Gastrocnemius medialis (tissue), 4 donors: Measurements from ENCODE around the gene SCN2B. TPM values are rescaled to one million over a fixed set of nuclear protein-coding genes. Genes with fewer than 3 reads are reported as not detected.

ENCODE experiments used
- ATAC-seq, 2 donors: fragments of 150-250 bp; one replicate each; pipeline ENCODE4 v1.9.1; 2016
- DNase-seq, 2 donors: peaks; one replicate each; pipeline ENCODE4 v3.0.0-alpha.2; 2019
- H3K27ac ChIP-seq, 4 donors: fragments of 200-600 bp; sonication (generic); 1 replicate in 1 of 4; 2 replicates in 3 of 4; pipeline ENCODE4 v1.5.1; 2016 to 2018; ENCODE audit warnings: mild to moderate bottlenecking in 2 of 4, moderate library complexity in 1 of 4
- H3K27me3 ChIP-seq, 3 donors: fragments of 200-600 bp; sonication (generic) in 2 of 3; 1 replicate in 1 of 3; 2 replicates in 2 of 3; pipeline versions ENCODE4 v1.5.1 to v1.6.0; 2016 to 2019; ENCODE audit warnings: mild to moderate bottlenecking in 1 of 3, moderate library complexity in 1 of 3
- H3K36me3 ChIP-seq, 2 donors: fragments of 200-600 bp; sonication (generic) in 1 of 2; one replicate each; pipeline ENCODE4 v1.5.1; 2017 to 2018
- H3K4me1 ChIP-seq, 2 donors: fragments of 200-600 bp; sonication (generic) in 1 of 2; one replicate each; pipeline ENCODE4 v1.5.1; 2016 to 2017; ENCODE audit warnings: mild to moderate bottlenecking in 2 of 2
- H3K4me3 ChIP-seq, 4 donors: fragments of 200-600 bp; sonication (generic) in 3 of 4; 1 replicate in 1 of 4; 2 replicates in 3 of 4; pipeline ENCODE4 v1.5.1; 2016 to 2019; ENCODE audit warnings: mild to moderate bottlenecking in 2 of 4
- H3K9me3 ChIP-seq, 3 donors: fragments of 200-600 bp; sonication (generic) in 2 of 3; 1 replicate in 1 of 3; 2 replicates in 2 of 3; pipeline ENCODE4 v1.5.1; 2016 to 2019
- CTCF ChIP-seq, 5 experiments: fragments of 450-650 bp in 3 of 5; fragments of 200-600 bp in 2 of 5; sonication (generic) in 2 of 5; IDR thresholded peaks in 4 of 5; conservative IDR thresholded peaks in 1 of 5; 1 replicate in 4 of 5; 2 replicates in 1 of 5; pipeline ENCODE4 v1.5.1; 2016 to 2019; ENCODE audit warnings: antibody characterized with exemption in 5 of 5, mild to moderate bottlenecking in 3 of 5, moderate library complexity in 3 of 5
- POLR2A ChIP-seq, 2 donors: fragments of 450-650 bp; IDR thresholded peaks; one replicate each; pipeline ENCODE4 v1.6.1; 2017; ENCODE audit warnings: antibody characterized with exemption in 2 of 2, mild to moderate bottlenecking in 2 of 2, moderate library complexity in 2 of 2
- in situ Hi-C, 4 donors: fragments of 200-750 bp; cut with MboI; loops; one replicate each; pipeline versions ENCODE4 v1.15.0 to v1.8.0; 2017; ENCODE audit warnings: low sequenced_read_pairs in 4 of 4
- intact Hi-C: fragments of 100-400 bp; cut with DNase I; formaldehyde crosslinking; loops from one replicate; pipeline ENCODE4 v1.15.1; 2023; ENCODE audit warnings: low total_unique reads
- total RNA-seq, 4 donors: library from RNA; depleted of rRNA; stranded (reverse); fragments of >200 nt; gene quantifications; one replicate each; pipeline versions ENCODE4 v1.1.0 to v1.2.3, GENCODE V29; 2016

SCN2B gene
- total RNA-seq, 4 donors from 2014 or later = 0.10 to 1.9 (median 0.24) TPM; not detected in 1

GRCh38 chr11:118112711-118113430 is 63.6 kb downstream of the SCN2B start:
- DNase-seq (no peak), ATAC-seq (no peak)
- H3K36me3 ChIP-seq = no peaks in the 10 kb centered on the region
- intact Hi-C loops (no loop called here), in situ Hi-C loops (no loop called here)
- peaks cover 0 to 17% of the 10 kb centered on the region in 2 donors for H3K4me1 ChIP-seq
- no peak overlapping the region for H3K4me3 ChIP-seq
- TF ChIP-seq CTCF (IDR thresholded peaks at IDR 0.05 in 4 of 5, conservative IDR thresholded peaks at IDR 0.05 in 1 of 5) (no peak), POLR2A (IDR thresholded peaks at IDR 0.05) (no peak)
- no peaks in the 10 kb centered on the region for H3K27me3 ChIP-seq
- H3K27ac ChIP-seq = no peak overlapping the region
- H3K9me3 ChIP-seq = no peaks in the 10 kb centered on the region

Other genes with a start within 250 kb of the SCN2B start
- gene TMPRSS13, start 247.2 kb downstream of the SCN2B start, total RNA-seq = not detected
- gene IL10RA, start 190.2 kb downstream of the SCN2B start, total RNA-seq = 1 to 10 TPM in 3 of 4 donors, under 1 TPM in 1; 0.73 to 5.5 (median 2.2) TPM
- gene TMPRSS4, start 99.6 kb downstream of the SCN2B start, total RNA-seq = 1 to 10 TPM in 1 of 4 donors, not detected in 3; 1.1 TPM
- gene SMIM35, start 89.7 kb downstream of the SCN2B start, total RNA-seq = not detected
- gene SCN4B, start 23.8 kb downstream of the SCN2B start, total RNA-seq = 10 to 100 TPM in 1 of 4 donors, 1 to 10 TPM in 3; 3.5 to 16.3 (median 6.5) TPM
- 1 to 10 TPM in 1 of 4 donors, under 1 TPM in 2, not detected in 1; 0.82 to 1.2 (median 0.91) TPM for gene JAML, start 48.4 kb upstream of the SCN2B start, total RNA-seq
- 1 to 10 TPM in 1 of 4 donors, under 1 TPM in 3; 0.10 to 2.1 (median 0.19) TPM for gene MPZL3, start 75.7 kb upstream of the SCN2B start, total RNA-seq
- gene MPZL2, start 87.7 kb upstream of the SCN2B start, total RNA-seq = 1 to 10 TPM; 1.2 to 7.9 (median 3.4) TPM
- under 1 TPM in 2 of 4 donors, not detected in 2; 0.42 to 0.51 TPM for gene CD3E, start 128.1 kb upstream of the SCN2B start, total RNA-seq
- gene CD3D, start 166.1 kb upstream of the SCN2B start, total RNA-seq = 1 to 10 TPM in 1 of 4 donors, under 1 TPM in 2, not detected in 1; 0.35 to 3.0 (median 0.46) TPM
- gene CD3G, start 167.7 kb upstream of the SCN2B start, total RNA-seq = under 1 TPM in 2 of 4 donors, not detected in 2; 0.33 to 0.51 TPM
- gene UBE4A, start 183.0 kb upstream of the SCN2B start, total RNA-seq = 10 to 100 TPM; 36.6 to 73.9 (median 41.7) TPM
- 10 to 100 TPM; 46.9 to 90.6 (median 55.4) TPM for gene ATP5MG, start 225.0 kb upstream of the SCN2B start, total RNA-seq